Stimulated activated CD4-positive, alpha-beta T cell treated with anti-CD3 and anti-CD28 coated beads, Interleukin-4, amount 100 ng/mL, for 24 hours (primary cell): ENCODE results near the gene COPZ1.
"Not testable (repeated sequence)": the region's sequence is repeated elsewhere in the genome, so short reads cannot be mapped to it uniquely, and the experiment has no call there.

Source experiments
- DNase-seq: peaks from one replicate; pipeline ENCODE4 v3.0.0-alpha.2; 2020

The COPZ1 gene

GRCh38 chr12:54294953-54295566 lies 29.9 kb upstream of the COPZ1 start:
- DNase-seq: no peak

DNA sequence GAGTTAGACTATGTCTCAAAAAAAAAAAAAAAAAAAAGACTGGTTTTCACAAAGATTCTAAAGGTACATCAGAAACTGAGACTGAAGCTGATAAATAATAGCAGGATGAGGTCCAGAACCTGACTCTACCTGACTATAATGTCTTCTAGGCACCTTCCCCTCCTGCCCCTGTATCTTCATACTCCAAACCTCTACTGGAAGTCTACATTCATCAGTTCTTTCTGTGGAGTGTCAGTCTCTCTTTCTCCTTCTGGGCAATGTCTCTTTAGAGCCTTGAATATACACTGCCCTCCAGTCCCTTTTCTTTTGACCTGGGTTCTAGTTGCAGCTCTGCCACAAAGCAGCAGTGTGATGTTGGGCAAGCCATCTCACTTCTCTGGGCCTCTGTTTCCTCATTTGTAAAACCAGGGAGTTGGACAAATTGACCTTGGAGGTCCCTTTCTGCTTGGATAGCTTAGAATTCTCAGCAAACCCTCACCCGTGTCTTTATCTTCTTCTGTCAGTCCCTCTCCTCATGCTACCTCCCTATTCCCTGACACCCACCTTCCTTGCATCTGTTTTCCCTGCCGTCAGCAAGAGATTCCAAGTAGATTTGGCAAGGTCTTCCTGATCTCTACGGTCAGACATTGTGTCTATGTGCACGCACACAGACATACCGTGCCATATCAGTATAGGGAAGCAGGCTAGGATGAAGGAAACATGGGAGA lies 28.4 kb upstream of the COPZ1 start:
- no peak for DNase-seq

GRCh38 chr12:54298904-54299303 lies 26.0 kb upstream of the COPZ1 start:
- no peak for DNase-seq

DNA sequence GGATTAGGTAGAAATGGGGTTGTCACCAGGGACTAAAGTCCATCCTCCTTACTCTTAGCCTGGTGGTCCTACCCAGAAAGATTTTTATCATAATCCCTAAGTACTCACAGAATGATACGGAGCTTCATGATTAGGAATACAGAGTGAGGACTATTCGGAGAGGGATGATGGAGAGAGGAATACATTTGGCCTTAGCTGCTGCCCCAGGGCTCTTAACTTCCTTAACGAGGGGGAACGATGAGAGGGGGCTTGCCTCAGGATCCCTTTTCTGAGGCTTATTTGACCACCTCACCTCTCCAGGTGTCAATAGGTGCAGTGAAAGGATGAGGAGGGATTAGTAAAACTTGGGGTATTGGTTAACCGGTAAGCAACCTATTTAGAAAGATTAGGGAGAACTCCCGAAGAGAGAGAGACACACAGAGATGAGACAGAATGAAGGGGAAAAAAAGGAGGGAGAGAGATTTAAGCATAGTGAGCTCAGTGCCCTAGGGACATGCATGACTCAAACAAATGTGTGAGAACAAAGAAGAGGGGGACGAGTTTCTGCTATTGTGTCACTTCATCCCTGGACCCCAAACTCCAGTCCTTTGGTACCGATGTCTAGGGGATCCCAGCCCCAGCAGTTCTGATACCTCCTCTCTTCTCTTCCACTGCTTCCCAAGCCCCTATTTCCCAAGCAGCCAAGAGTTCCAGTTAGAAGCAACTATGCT lies 25.3 kb upstream of the COPZ1 start:
- DNase-seq: no peak

GRCh38 chr12:54300225-54300731 lies 24.7 kb upstream of the COPZ1 start:
- DNase-seq: no peak

GRCh38 chr12:54300732-54301427 lies 24.1 kb upstream of the COPZ1 start, which contains the start of gene NFE2:
NFE2 (minus strand) TSS chr12:54301015; CDS start chr12:54295248, 5,767 bp downstream.
- DNase-seq: peak; percentile 35

GRCh38 chr12:54301428-54302048 lies 23.4 kb upstream of the COPZ1 start:
- no peak for DNase-seq

DNA sequence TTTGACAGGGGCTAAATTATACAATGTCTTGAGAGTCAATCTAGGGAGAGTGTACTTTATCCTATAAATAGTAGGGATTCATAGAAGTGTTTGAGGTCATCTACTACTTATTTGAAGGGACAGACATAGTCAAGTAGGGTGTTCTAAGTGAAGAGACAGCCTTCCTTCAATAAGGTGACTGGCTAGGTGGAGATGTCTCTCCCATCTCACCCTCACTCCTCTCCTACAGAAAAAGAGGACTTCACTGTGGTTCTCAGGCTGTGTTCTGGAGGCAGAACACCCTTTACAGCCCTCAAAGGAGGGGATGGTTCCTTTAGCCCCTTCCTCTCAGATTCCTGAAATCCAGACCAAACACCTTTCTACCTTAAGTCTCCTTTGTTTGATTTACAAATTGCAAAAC lies 21.3 kb upstream of the COPZ1 start:
- DNase-seq: no peak

- no peak for DNase-seq
Measured at GRCh38 chr12:54304187-54304810, 20.6 kb upstream of the COPZ1 start.

DNA sequence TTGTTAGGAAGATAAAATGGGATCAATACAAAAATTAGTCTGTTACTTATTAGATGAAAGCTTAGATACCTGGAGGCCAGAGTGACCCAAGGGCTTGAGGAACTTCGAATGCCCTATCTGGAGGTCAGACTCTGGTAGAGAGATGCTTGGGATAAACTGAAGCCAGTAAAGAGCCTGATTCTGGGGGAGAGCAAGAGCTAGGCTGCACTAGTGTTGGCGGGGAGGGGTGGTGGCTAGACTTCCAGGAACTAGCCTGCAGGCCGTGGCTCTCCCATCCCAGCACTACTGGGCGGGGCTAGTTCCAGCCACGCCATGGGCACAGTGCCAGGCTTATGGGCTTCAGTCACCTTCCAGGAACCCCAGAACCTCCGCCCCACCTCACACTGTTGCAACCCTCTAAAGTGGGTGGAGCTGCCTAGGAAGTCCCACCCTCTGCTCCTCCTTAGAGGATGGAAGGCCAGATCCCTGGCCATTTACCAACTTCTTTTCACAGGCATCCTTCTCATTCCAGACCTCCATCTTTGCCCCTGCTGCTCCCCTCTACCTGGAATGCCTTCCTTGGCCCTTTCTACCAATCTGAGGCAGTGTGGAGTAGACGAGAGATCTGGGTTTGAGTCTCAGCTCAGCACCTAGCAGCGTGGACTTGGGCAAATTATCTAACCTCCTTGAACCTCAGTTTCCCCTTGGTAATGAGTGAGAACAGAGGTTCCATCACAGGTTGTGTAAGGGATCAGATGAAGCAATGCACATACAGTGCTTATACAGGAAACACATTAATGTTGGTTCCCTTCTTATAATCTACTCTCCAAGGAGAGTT lies 17.8 kb upstream of the COPZ1 start:
- no peak for DNase-seq

DNA sequence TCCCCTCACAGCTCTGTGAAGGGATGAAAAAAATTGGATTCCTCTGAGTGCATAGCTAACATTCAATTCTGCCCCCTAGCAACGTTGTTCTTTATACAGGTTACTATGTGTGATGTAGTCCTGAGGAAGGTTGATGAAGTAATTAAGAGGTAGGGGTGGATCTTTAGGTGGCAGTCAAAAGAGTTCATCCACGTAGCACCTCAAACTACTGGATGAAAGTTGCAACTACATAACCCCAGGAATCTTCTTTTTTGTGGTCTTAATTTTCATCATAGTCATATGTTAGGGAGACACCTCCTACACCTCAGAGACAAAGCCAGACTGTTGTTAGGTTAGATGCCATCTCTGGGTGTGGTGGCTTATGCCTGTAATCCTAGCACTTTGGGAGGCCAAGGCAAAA lies 13.9 kb upstream of the COPZ1 start:
- DNase-seq: no peak

GRCh38 chr12:54312309-54312708 lies 12.6 kb upstream of the COPZ1 start:
- DNase-seq: not testable (repeated sequence)

- DNase-seq: no peak
Measured at GRCh38 chr12:54321363-54321762, 3.6 kb upstream of the COPZ1 start.

DNA sequence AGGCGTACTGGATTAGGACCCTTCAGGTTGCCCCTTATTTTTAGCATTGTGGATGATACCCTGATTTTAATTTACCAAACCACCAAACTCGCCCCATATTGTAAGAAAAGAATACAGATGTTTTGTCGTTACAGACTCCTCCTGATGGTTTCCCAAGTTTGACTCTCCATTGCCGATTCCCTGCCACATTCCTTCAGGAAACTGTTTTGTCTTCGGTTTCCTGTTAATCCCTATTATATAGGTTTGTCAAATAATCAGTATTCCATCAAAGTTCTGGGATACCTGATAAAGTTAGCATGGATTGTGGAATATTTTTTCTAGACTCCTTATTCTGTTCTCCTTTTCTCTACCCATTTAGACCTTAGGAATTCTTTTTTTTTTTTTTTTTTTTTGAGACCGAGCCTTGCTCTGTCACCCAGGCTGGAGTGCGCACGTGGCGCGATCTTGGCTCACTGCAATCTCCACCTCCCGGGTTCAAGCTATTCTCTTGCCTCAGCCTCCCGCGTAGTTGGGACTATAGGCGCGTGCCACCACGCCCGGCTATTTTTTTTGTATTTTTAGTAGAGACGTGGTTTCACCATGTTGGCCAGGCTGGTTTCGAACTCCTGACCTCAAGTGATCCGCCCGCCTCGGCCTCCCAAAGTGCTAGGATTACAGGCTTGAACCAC lies 645 bp downstream of the COPZ1 start:
- DNase-seq: not testable (repeated sequence)

- no peak for DNase-seq
Measured at GRCh38 chr12:54328595-54329337, 3.8 kb downstream of the COPZ1 start.

GRCh38 chr12:54329759-54330158 lies 4.8 kb downstream of the COPZ1 start:
- DNase-seq: no peak

DNA sequence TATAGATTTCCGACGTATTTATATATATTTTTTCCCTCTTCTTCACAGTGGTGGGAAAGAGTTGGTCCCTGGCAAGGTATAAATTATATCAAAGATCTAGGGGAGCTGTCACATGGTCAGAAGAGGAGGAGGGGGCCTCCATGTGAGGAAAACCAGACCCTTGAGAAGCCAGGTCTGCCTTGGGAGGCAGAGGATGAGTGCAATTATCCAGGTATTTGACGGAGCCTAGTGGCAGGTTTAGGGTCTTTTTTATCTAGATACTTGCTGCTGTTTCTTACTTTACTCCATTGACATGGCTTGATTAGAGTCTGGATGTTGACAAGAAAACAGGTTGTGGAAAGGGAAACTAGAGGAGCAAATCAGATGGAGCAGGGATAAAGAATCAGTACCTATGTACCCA lies 5.5 kb downstream of the COPZ1 start:
- no peak for DNase-seq

GRCh38 chr12:54331461-54331860 lies 6.5 kb downstream of the COPZ1 start:
- no peak for DNase-seq

DNA sequence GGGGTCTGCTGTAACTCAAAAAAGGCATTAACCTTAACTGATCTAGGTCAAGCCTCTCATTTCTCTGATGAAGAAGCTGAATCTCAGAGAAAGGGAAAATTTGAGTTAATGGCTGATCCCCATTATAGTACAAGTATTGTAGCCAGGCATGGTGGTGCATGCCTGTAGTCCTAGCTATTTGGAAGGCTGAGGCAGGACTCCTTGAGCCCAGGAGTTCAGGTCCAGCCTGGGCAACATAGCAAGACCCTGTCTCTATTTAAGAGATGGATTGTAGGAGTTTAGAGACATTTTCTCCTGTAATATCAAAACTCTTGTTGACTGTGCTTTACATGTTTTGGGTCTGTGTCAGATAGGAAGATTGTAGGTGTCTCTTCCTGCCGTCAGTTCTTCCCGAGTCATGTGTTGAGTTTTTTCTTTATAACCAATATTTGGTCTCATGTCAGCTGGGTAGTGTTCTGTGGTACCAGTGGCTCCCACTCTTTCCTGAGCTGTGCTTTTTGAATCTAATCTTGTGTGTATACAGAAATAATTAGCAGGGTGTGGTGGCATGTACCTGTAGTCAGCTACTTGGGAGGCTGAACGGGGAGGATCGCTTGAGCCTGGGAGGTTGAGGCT lies 8.6 kb downstream of the COPZ1 start:
- no peak for DNase-seq
